ENCODE results near the gene THSD7A.

Gene THSD7A

DNA sequence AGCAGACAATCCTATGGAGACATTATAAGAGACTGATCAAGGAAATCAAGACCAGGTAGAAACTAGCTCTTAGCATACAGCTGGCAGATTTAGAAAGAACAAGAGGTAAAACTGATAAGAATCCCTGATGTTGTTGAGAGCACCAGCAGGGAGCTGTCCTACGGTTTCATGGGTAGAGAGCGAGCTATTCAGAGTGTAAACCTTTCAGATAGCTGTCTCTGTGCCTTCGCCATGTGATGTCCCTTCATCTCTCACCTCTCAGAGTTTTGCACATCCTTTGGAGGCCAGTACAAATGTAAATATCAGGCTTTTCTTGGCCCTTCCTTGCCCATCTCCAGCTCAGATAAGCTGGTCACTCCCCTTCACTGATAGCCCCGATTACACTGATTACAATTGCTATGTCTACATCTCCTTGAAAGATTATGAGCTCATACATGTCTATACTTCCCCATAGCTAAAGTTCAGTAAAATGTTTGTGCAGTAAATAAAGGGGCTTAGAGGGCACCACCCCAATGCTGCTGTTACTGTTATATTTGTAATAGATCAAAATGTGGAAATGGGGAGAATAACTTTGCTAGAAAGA, 21.9 kb downstream of the THSD7A start:
- Histone ChIP-seq H3K27ac (ENCODE audit: low read length) (no peak overlapping the region), H3K36me3 (ENCODE audit: control insufficient read depth, insufficient read depth, low read length) (no peaks in the 10 kb centered on the region), H3K27me3 (ENCODE audit: control insufficient read depth, insufficient read depth, low read length) (no peaks in the 10 kb centered on the region), H3K4me1 (ENCODE audit: control insufficient read depth, insufficient read depth, low read length) (no peaks in the 10 kb centered on the region), H3K9me3 (ENCODE audit: control insufficient read depth, insufficient read depth, low read length) (no peaks in the 10 kb centered on the region), H3K4me3 (ENCODE audit: low read length) (no peak overlapping the region)
- WGBS (ENCODE audit: insufficient coverage, insufficient read length) = no CpG with 5 or more reads among the region's 4 CpGs
- DNase-seq (ENCODE audit: low read depth, low spot score) = no peak

- Histone ChIP-seq H3K27me3 (ENCODE audit: control insufficient read depth, insufficient read depth, low read length) (no peaks in the 10 kb centered on the region), H3K27ac (ENCODE audit: low read length) (no peak overlapping the region), H3K36me3 (ENCODE audit: control insufficient read depth, insufficient read depth, low read length) (no peaks in the 10 kb centered on the region), H3K4me1 (ENCODE audit: control insufficient read depth, insufficient read depth, low read length) (no peaks in the 10 kb centered on the region), H3K4me3 (ENCODE audit: low read length) (no peak overlapping the region), H3K9me3 (ENCODE audit: control insufficient read depth, insufficient read depth, low read length) (no peaks in the 10 kb centered on the region)
- DNase-seq (ENCODE audit: low read depth, low spot score) = no peak
- no CpG with 5 or more reads among the region's 2 CpGs for WGBS (ENCODE audit: insufficient coverage, insufficient read length)
These were observed 25.0 kb downstream of the THSD7A start for GRCh38 chr7:11807000-11807399.

DNA sequence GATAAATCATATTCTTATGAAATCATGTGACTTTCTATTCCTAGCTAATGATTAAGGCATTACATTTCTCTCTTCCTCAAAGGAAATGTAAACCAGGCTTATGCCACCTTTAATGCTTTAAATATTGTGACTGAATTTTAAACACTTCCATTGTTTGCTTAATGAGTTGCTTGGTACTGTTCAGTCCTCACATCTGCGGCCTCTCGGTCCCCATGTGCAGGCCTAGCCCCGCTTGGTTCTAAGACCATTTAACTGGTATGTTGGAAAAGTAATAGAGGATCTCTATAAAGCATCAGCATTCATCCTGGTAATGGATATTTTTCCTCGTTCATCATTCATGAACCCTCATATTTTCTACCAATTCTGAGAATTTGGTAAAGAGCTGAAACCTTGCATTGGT, 27.4 kb downstream of the THSD7A start:
- Histone ChIP-seq H3K4me3 (ENCODE audit: low read length) (no peak overlapping the region), H3K9me3 (ENCODE audit: control insufficient read depth, insufficient read depth, low read length) (no peaks in the 10 kb centered on the region), H3K36me3 (ENCODE audit: control insufficient read depth, insufficient read depth, low read length) (no peaks in the 10 kb centered on the region), H3K27me3 (ENCODE audit: control insufficient read depth, insufficient read depth, low read length) (no peaks in the 10 kb centered on the region), H3K27ac (ENCODE audit: low read length) (no peak overlapping the region), H3K4me1 (ENCODE audit: control insufficient read depth, insufficient read depth, low read length) (no peaks in the 10 kb centered on the region)
- WGBS (ENCODE audit: insufficient coverage, insufficient read length) = no CpG with 5 or more reads among the region's 4 CpGs
- no peak for DNase-seq (ENCODE audit: low read depth, low spot score)

DNA sequence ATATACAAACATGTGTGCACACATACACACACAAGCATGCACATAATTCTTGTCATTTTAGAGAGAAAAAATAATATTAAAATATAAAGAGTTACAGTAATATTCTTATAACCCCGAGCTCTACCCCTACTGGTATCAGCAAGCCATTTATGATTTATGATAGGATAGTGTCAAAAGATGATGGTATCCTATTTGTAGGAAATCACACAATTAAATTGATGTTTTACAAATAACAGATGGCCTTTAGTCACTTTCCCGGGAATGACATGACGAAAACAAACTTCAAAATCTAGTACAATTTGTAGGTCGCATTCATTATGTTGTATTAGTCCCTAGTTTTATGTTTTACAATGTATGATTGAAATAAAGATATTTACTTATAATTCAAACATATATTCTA, 36.8 kb downstream of the THSD7A start:
- Histone ChIP-seq H3K27ac (ENCODE audit: low read length) (no peak overlapping the region), H3K9me3 (ENCODE audit: control insufficient read depth, insufficient read depth, low read length) (no peaks in the 10 kb centered on the region), H3K36me3 (ENCODE audit: control insufficient read depth, insufficient read depth, low read length) (no peaks in the 10 kb centered on the region), H3K4me3 (ENCODE audit: low read length) (no peak overlapping the region), H3K4me1 (ENCODE audit: control insufficient read depth, insufficient read depth, low read length) (no peaks in the 10 kb centered on the region), H3K27me3 (ENCODE audit: control insufficient read depth, insufficient read depth, low read length) (no peaks in the 10 kb centered on the region)
- no CpG with 5 or more reads among the region's 4 CpGs for WGBS (ENCODE audit: insufficient coverage, insufficient read length)
- no peak for DNase-seq (ENCODE audit: low read depth, low spot score)

DNA sequence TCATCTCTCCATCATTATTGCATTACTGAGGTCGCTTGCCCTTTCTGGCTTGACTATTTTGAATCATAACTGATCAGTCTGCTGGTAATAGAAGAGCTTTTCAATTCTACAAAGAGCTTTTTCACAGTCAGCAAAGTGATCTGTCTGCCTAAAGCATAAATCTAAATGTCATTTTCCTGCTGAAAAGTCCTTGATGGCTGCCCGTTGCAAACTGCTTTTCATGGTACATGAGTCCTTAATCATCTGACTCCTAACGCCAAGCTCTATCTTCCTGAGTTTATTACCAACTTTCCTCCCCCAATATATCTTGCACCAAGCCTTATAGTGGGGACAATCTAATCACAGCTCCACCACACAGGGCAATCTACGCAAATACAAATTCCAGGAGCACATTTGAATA, 39.8 kb downstream of the THSD7A start:
- H3K27ac ChIP-seq (ENCODE audit: low read length) = no peak overlapping the region
- no peak for DNase-seq (ENCODE audit: low read depth, low spot score)
- no peaks in the 10 kb centered on the region for H3K36me3 ChIP-seq (ENCODE audit: control insufficient read depth, insufficient read depth, low read length)
- no peaks in the 10 kb centered on the region for H3K4me1 ChIP-seq (ENCODE audit: control insufficient read depth, insufficient read depth, low read length)
- H3K4me3 ChIP-seq (ENCODE audit: low read length) = no peak overlapping the region
- WGBS (ENCODE audit: insufficient coverage, insufficient read length) = 90% methylated on average over 1 of the region's 4 CpGs
- H3K9me3 ChIP-seq (ENCODE audit: control insufficient read depth, insufficient read depth, low read length) = no peaks in the 10 kb centered on the region
- no peaks in the 10 kb centered on the region for H3K27me3 ChIP-seq (ENCODE audit: control insufficient read depth, insufficient read depth, low read length)

- no peak for DNase-seq (ENCODE audit: low read depth, low spot score)
- Histone ChIP-seq H3K36me3 (ENCODE audit: control insufficient read depth, insufficient read depth, low read length) (no peaks in the 10 kb centered on the region), H3K27ac (ENCODE audit: low read length) (no peak overlapping the region), H3K9me3 (ENCODE audit: control insufficient read depth, insufficient read depth, low read length) (no peaks in the 10 kb centered on the region), H3K4me1 (ENCODE audit: control insufficient read depth, insufficient read depth, low read length) (no peaks in the 10 kb centered on the region), H3K27me3 (ENCODE audit: control insufficient read depth, insufficient read depth, low read length) (no peaks in the 10 kb centered on the region), H3K4me3 (ENCODE audit: low read length) (no peak overlapping the region)
- WGBS (ENCODE audit: insufficient coverage, insufficient read length) = no CpG with 5 or more reads among the region's 3 CpGs
These were observed 43.4 kb downstream of the THSD7A start for GRCh38 chr7:11788568-11788967.

DNA sequence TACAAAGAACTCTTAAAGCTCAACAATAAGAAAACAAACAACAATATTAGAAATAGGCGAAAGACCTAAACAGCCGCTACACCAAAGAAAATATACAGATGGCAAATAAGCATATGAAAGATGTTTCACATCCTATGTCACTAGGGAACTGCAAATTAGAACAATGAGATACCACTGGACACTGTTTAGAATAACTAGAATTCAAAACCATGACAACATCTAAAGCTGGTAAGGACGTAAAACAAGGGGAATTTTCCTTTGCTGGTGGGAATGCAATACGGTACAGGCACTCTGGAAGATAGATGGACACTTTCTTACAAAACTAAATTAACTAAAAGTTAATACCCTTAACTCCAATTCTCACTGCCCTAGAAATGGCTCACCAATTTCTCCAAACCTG, 44.5 kb downstream of the THSD7A start:
- H3K9me3 ChIP-seq (ENCODE audit: control insufficient read depth, insufficient read depth, low read length) = no peaks in the 10 kb centered on the region
- DNase-seq (ENCODE audit: low read depth, low spot score) = no peak
- H3K4me1 ChIP-seq (ENCODE audit: control insufficient read depth, insufficient read depth, low read length) = no peaks in the 10 kb centered on the region
- H3K27ac ChIP-seq (ENCODE audit: low read length) = no peak overlapping the region
- no peak overlapping the region for H3K4me3 ChIP-seq (ENCODE audit: low read length)
- H3K36me3 ChIP-seq (ENCODE audit: control insufficient read depth, insufficient read depth, low read length) = no peaks in the 10 kb centered on the region
- no peaks in the 10 kb centered on the region for H3K27me3 ChIP-seq (ENCODE audit: control insufficient read depth, insufficient read depth, low read length)
- WGBS (ENCODE audit: insufficient coverage, insufficient read length) = no CpG with 5 or more reads among the region's 4 CpGs

DNA sequence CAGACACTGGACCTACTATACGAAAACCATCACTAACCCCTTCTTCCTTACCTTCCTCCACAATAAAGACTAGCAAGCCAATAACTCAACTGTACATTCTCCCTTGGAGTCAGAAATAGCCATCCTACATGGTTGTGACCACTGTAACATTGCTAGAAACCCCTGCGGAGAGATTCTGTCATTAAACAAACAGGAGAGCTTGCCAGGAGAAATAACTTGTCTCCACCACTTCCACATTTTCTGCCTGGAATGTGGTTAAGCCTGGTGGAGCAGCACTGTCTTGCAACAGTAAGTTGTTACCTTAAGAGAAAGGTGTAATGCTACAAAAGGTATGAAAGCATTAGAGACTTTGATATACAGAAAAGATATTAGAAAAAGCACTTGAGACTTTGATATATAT, 45.8 kb downstream of the THSD7A start:
- Histone ChIP-seq H3K9me3 (ENCODE audit: control insufficient read depth, insufficient read depth, low read length) (no peaks in the 10 kb centered on the region), H3K4me1 (ENCODE audit: control insufficient read depth, insufficient read depth, low read length) (no peaks in the 10 kb centered on the region), H3K27me3 (ENCODE audit: control insufficient read depth, insufficient read depth, low read length) (no peaks in the 10 kb centered on the region), H3K36me3 (ENCODE audit: control insufficient read depth, insufficient read depth, low read length) (no peaks in the 10 kb centered on the region), H3K27ac (ENCODE audit: low read length) (no peak overlapping the region), H3K4me3 (ENCODE audit: low read length) (no peak overlapping the region)
- DNase-seq (ENCODE audit: low read depth, low spot score) = no peak
- no CpG with 5 or more reads among the region's 2 CpGs for WGBS (ENCODE audit: insufficient coverage, insufficient read length)

DNA sequence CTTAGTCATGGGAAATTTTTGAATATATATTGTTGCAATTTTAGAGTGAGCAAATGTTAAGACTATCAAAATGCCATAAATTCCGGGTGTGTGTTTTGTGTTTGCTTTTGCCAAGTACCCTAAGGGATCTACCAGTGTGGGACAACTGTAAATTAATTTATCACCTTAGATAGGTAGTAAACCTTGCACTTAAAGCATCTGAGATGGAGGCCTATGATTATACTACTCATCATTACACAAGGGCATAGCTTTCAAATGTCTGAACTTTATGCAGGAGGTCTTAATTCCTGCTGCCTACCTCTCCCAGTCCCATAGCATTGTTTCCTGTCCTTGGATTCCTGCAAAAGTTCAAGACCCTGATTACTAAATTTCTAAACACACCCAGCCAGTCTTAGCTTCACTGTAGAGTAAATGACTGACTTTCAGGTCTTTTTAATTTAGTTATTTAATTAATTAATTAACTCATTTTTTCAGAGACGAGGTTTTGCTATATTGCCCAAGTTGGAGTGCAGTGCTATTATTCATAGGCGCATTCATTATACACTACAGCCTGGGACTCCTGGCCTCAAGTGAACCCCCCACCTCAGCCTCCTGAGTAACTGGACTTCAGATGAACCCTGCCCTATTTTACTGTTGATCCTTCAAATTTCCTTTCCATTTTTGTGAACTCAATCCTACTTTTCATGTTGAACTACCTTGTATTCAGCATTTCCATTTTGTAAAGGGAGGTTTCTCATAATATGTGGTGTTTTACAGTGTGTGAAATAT, 47.0 kb downstream of the THSD7A start:
- WGBS (ENCODE audit: insufficient coverage, insufficient read length) = no CpG with 5 or more reads among the region's 3 CpGs
- no peaks in the 10 kb centered on the region for H3K4me1 ChIP-seq (ENCODE audit: control insufficient read depth, insufficient read depth, low read length)
- H3K4me3 ChIP-seq (ENCODE audit: low read length) = no peak overlapping the region
- no peak overlapping the region for H3K27ac ChIP-seq (ENCODE audit: low read length)
- DNase-seq (ENCODE audit: low read depth, low spot score) = no peak
- no peaks in the 10 kb centered on the region for H3K9me3 ChIP-seq (ENCODE audit: control insufficient read depth, insufficient read depth, low read length)
- H3K36me3 ChIP-seq (ENCODE audit: control insufficient read depth, insufficient read depth, low read length) = no peaks in the 10 kb centered on the region
- no peaks in the 10 kb centered on the region for H3K27me3 ChIP-seq (ENCODE audit: control insufficient read depth, insufficient read depth, low read length)

- no CpG with 5 or more reads among the region's 7 CpGs for whole genome bisulfite sequencing (ENCODE audit: insufficient coverage, insufficient read length)
- Histone ChIP-seq H3K36me3 (ENCODE audit: control insufficient read depth, insufficient read depth, low read length) (no peaks in the 10 kb centered on the region), H3K4me3 (ENCODE audit: low read length) (no peak overlapping the region), H3K27ac (ENCODE audit: low read length) (no peak overlapping the region), H3K4me1 (ENCODE audit: control insufficient read depth, insufficient read depth, low read length) (no peaks in the 10 kb centered on the region), H3K9me3 (ENCODE audit: control insufficient read depth, insufficient read depth, low read length) (no peaks in the 10 kb centered on the region), H3K27me3 (ENCODE audit: control insufficient read depth, insufficient read depth, low read length) (no peaks in the 10 kb centered on the region)
- no peak for DNase-seq (ENCODE audit: low read depth, low spot score)
These were observed 51.9 kb downstream of the THSD7A start for GRCh38 chr7:11779864-11780674.
